CD1c-positive myeloid dendritic cell (primary cell): ENCODE measurements around the gene TMEM135.
"Not testable (repeated sequence)": the region's sequence is repeated elsewhere in the genome, so short reads cannot be mapped to it uniquely, and the experiment has no call there.

Experiments used
- DNase-seq: peaks from one replicate; pipeline ENCODE4 v3.0.0-alpha.2; 2016; ENCODE audit errors: extremely low spot score

TMEM135 gene

DNA sequence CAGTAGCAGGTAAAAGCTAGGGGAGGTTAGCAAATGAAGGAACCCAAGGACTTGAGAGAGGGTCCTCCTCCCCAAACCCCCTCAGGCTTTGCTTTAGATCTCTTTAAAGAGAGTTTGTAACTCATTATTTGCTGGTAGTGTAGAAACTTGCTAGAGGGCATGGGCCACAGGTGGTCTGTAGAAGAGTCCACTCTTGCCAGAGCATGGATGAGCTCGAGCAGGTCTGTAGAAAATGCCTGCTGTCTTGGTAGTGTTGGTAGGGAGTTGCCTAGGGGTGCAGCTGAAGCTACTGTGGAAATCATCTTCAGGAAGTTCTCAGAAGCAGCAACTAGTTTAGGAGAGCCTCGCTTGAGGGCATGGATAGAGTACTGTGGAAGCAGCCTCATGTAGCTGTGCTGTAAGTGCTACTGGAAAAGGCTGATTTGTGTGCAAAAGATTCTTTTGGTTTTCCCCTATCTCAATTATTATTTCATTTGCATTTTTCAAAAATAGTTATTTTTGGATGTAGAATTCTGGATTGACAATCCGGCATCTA lies 104.3 kb downstream of the TMEM135 start:
- DNase-seq: no peak

DNA sequence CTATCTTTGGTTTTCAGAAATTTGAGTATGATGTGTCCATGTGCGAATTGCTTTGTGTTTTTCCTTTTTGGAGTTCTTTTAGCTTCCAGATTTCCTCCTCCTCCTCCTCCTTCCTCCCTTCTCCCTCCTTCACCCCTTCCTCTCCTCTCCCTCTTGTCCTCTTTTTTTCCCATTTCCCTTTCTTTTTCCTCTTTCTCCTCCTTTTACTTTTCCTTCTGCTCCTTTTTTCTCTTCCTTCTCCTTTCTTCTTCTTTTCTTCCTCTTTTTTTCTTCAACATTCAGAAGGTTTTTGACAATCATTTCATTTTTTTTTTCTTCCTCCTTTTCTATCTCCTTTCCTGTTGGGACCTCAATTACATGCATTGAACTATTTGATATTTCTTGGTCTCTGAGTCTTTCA lies 104.9 kb downstream of the TMEM135 start:
- no peak for DNase-seq

DNA sequence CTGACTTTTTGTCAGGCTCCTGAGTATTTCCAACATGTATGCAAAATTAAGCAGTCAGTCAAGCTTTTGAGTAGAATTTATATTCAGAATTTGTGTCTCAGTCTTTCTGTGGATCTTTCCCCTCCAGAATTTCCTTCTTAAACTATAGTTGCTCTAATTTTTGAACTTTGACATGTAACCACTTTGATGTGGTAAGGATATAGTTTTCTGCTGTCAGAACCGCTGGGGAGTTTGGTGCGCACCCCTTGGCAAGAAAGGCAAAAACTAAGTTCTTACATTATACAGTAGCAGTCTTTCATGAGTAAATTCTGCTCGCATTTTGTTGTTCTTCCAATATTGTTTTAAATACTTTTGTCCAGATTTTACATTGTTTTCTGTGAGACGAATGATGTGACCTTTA lies 105.9 kb downstream of the TMEM135 start:
- no peak for DNase-seq

DNA sequence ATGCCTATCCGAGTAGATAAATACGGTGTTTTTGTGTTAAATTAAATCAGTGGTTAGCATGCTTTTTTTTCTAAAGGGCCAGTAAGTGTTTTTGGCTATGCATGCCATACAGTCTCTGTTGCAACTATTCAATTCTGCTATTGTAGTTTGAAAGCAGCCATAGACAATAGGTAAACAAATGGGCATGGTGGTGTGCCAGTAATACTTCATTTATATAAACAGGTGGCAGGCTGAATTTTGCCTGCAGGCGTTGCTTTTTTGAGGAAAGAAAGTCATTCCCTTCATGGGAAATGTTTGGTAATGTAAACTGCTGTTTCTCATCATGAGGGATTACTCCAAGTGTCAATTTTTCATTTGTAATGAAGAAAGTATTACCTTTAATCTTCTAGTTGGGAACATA lies 106.5 kb downstream of the TMEM135 start:
- no peak for DNase-seq

DNA sequence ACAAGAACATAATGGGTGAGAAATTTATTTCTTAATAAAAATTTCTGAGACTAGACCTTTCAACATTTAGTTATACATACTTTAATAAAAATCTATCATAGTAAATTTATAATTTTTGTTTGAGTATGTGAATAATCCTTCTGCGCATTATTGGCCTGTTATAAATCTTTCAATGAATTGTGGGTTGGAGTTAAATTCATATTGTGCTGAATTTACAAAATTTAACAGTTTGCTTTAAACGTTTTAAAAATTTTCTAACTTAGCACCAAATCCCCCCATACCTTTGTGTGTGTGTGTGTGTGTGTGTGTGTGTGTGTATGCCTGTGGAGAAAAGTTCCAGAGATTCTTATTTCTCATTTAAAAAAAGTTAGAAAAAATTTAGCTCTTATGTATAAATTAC lies 111.0 kb downstream of the TMEM135 start:
- DNase-seq: no peak

DNA sequence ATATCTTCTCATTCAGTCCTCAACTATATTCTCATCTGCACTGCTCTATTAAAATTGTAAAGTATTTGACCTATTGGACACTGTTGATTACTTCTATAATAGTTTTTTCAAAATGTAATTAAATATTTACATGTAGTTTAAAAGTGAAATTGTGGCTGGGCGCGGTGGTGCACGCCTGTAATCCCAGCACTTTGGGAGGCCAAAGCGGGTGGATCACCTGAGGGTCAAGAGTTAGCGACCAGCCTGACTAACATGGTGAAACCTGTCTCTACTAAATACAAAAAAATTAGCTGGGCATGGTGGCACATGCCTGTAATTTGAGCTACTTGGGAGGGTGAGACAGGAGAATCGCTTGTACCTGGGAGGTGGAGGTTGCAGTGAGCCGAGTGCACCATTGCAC lies 112.0 kb downstream of the TMEM135 start:
- DNase-seq: not testable (repeated sequence)

DNA sequence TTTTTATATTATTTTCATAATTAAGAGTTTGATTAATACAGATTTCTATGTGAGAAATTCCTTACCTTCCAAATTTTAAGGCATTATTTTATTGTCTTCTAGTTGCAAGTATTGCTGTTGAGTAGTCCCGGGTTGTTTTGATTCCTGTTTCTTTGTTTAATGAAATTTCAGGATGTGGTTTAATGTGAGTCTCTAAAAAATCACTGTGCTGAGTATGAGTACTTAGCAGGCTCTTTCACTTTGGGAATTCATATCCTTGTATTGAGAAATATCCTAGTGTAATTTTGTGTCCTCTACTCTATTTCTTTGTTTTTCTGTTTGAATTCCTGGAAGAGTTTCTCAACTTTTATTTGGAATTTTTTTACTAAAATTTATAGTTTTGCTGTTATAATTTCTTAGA lies 113.2 kb downstream of the TMEM135 start:
- DNase-seq: no peak

DNA sequence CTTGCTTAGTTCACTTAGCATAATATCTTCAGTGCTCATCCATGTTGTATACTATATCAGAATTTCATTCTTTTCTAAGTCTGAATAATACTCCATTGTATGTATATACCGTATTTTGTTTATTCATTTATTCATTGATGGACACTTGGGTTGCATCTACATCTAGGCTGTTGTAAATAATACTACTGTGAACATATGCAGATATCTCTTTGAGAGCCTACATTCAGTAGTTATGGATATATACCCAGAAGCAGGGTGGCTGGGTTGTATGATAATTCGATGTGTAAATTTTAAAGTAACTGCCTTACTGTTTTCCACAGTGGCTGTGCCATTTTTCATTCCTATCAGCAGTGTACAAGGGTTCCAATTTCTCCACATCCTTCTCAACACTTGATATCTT lies 116.5 kb downstream of the TMEM135 start:
- DNase-seq: no peak

DNA sequence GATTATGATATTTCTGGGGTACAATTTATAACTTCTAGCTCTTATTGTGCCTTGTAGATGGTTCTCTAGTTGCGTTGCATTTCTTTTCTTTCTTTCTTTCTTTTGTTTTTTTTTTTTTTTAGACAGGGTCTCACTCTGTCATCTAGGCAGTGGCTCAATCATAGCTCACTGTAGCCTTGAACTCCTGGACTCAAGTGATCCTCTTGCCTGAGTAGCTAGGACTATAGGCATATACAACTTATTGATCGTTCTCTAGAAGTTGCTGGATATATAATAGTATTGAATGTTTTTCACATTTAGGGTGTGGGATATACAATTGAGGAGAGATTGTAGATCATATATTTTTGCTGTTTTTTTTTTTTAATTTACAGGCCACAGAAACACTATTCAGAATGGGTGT lies 119.2 kb downstream of the TMEM135 start:
- DNase-seq: no peak

DNA sequence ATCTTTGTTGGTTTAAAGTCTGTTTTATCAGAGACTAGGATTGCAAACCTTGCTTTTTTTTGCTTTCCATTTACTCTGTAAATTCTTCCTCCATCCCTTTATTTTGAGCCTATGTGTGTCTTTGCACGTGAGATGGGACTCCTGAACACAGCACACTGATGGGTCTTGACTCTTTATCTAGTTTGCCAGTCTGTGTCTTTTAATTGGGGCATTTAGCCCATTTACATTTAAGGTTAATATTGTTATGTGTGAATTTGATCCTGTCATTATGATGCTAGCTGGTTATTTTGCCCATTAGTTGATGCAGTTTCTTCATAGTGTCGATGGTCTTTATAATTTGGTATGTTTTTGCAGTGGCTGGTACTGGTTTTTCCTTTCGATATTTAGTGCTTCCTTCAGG lies 131.3 kb downstream of the TMEM135 start:
- DNase-seq: not testable (repeated sequence)

DNA sequence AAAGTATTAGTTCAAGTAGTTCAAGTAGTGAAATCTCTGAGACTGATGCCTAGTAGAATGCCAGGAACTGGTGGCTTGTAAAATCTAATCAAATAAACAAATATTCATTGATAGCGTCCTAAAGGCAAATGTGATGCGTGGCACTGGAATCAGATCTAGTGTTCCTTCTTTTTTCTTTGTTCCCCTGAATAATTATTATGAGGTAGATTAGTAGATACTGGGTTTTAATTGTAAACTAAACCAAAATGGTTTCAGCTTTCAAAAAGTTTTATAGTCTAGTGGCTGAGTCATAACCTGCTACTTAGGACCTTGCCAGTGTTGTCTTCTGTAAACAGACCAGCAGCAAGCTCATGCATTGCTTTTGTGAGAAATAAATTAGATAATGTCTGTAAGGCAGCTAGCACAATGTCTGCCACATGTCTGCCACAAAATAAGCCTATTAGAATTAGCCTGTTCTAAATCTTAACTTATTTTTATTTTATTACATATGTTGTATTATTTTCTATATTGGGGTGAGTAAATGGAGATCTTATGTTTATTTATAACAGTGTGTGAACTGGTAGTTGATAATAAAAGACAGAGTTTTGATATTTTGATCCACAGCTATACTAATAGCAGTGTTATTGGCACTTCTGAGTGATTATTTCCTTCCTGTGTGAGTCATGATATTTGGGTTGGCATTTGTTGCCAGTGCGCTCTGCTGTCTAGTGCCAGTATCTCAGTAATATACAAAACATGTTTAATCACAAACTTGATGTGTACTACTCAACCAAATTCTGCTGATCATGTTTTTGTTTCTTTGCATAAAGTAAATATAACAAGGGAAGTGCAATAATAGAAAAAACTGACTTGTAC lies 135.7 kb downstream of the TMEM135 start:
- DNase-seq: no peak

DNA sequence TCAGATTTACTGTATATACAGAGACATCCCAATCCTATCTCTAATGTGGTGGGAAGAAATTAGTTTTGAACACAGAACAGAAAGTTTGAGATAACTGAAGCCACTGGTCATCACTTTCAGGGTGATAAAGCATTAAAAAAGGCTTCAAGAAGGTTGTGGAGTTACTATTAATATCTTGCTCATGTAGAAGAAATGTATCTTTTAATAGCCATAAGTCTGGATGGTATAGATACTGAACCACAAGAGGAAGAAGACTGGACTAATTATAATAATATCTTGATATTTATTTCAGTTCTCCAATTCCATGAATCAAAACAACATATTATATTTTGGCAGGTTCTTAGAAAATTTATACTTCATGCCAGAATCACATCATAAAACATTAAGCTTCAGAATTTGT lies 137.1 kb downstream of the TMEM135 start:
- no peak for DNase-seq

DNA sequence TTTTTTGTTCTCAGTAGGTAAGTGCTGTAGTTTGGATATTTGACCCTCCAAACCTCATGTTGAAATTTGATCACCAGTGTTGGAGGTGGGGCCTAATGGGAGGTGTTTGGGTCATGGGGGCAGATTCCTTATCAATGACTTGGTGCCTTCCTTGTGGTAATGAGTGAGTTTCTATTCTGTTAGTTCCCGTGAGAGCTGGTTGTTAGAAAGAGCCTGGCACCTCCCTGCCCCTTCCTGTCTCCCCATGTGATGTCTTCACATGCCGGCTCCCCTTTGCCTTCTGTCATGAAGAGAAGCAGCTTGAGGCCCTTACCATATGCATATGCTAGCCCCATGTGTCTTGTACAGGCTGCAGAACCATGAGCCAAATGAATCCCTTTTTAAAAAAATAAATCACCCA lies 138.3 kb downstream of the TMEM135 start:
- no peak for DNase-seq

DNA sequence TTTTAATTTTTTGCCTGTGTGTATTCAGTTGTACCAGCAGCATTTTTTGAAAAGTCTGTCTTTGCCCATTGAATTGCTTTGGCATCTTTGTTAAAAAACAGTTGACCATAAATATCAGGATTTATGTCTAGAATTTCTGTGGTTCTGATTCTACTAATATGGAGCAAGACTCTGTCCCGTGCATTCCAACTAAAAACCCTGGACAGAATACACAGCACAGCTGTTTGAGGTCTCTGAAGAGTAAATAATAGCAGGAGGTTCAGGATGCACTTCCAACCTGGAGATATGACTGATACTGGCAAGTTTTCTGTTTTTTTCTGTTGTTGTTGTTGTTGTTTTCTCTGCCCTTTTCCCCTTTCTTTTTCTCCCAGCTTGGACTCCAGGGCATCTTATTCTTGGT lies 141.9 kb downstream of the TMEM135 start:
- no peak for DNase-seq

DNA sequence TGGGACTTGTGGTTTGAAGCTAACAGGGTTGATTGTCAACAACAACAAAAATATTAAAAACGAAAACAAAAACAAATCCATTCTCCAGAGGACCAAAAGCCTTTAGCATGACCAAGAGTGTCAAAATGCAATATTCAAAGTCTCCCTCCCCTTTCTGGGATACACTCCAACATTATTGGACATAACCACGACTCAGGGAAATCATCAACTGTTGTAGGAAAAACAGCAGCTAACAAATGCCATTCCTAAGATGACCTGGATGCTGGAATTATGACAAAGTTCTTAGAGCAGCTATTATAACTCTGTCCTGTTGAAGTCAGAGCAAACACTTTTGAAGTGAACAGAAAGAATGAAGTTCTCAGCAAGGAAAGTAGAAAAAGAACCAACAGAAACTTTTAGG lies 143.0 kb downstream of the TMEM135 start:
- no peak for DNase-seq

DNA sequence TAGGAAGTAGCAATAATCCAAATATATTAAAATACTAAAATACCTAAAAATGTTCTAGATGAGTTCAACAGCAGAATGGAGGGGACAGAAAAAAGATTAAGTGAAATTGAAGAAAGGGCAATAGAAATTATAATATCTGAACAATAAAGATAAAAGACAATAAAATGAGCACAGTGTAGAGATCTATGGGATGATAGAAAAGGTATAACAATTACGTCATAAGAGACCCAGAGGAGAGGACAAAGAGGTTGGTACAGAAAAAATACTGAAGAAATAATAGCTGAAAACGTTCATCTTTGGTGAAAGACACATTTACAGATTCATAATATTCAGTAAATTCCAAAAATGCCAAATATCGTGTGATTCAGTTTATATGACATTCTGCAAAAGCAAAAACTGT lies 143.4 kb downstream of the TMEM135 start:
- DNase-seq: no peak

DNA sequence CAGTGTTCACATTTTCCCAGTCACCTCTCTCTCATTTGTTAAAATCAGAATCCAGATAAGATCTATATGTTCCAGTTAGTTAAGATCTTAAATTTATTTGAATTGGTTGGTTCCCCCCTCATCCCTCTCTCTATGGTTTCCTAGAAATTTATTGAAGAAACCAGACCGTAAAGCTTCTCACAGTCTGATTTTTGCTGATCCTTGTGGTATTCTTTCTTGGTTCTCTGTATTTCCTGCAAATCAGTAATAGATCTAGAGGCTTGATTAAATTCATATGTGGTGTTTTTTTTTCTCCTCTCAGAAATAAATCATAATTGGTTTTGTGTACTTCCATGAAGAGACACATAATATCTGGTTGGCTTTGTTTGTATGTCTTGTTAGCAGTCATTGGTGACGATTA lies 147.5 kb downstream of the TMEM135 start:
- no peak for DNase-seq

DNA sequence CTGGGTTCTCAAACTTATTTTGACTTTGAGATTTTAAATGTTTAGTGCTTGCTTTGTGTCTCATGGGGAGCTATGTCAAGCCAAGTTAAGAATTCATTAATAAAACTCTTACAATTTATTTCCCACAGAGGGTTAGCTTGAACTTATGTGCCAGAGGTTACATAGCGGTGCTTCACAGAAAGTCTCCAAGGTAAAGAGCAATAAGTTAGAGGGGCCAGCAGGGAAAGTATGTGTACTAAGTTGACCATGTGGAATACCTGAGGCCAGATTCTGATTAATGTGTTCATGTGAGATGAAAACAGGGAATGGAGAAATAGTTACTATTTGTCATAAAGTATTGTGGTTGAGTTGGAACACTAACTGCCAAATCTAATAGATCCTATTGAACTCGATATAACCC lies 149.3 kb downstream of the TMEM135 start:
- DNase-seq: no peak

DNA sequence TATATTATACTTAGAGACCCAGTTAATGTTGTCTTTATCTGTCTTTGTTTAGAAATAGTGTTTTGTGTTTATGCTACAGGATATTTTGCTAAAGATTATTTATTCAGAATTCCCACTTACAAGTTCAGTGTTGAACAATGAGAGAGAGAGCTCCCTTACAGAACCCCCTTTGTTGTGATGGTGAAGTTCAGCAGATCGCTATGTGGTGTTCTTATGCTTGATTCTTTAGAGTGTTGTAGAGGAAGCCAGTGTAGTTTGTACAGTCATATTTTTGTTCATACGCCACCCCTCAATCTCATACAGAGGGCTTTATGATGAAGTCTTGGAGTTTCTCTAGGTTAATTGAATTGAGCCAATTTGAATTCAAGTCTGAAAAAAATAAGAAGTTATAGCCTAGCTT lies 150.2 kb downstream of the TMEM135 start:
- no peak for DNase-seq

DNA sequence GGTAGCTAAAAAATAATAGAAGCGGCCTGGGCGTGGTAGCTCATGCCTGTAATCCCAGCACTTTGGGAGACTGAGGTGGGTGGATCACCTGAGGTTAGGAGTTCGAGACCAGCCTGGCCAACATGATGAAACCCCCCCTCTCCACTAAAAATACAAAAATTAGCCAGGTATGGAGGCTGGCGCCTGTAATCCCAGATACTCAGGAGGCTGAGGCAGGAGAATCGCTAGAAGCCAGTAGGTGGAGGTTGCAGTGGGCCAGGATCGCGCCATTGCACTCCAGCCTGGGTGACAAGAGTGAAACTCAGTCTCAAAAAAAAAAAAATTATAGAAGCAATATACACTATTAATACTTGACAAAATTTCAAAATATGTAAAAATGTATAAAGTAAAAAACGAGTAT lies 150.7 kb downstream of the TMEM135 start:
- DNase-seq: not testable (repeated sequence)

DNA sequence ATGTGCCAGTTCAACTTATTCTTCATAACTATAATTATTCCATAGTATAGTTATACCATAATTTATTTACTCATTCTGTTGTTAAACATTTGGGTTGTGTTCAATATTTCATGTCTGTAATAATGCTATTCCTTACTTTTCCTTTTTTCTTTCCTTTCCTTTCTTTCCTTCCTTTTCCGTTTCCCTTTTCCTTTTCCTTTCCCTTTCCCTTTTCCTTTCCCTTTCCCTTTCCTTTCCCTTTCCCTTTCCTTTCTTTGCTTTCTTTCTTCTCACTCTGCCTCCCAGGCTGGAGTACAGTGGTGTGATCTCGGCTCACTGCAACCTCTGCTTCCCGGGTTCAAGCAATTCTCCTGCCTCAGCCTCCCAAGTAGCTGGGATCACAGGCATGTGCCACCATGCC lies 151.2 kb downstream of the TMEM135 start:
- DNase-seq: not testable (repeated sequence)

DNA sequence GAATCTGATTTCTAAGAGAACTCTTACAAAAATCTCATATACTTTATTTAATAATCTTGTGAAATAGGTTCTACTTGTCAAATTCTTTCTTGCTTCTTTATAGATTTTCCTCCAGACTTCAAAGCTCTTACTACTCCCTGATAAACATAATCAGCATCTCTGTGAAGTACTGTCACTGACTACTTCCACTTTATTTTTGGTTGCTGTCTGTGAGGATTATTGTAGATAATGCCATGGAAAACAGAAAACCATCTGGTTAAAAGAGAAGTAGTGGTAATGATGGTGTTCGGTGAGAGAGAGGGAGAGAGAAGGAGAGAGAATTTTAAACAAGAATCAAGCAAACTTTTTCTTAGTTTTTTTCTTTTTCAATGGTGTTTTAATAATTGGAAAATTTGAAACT lies 152.3 kb downstream of the TMEM135 start:
- no peak for DNase-seq

DNA sequence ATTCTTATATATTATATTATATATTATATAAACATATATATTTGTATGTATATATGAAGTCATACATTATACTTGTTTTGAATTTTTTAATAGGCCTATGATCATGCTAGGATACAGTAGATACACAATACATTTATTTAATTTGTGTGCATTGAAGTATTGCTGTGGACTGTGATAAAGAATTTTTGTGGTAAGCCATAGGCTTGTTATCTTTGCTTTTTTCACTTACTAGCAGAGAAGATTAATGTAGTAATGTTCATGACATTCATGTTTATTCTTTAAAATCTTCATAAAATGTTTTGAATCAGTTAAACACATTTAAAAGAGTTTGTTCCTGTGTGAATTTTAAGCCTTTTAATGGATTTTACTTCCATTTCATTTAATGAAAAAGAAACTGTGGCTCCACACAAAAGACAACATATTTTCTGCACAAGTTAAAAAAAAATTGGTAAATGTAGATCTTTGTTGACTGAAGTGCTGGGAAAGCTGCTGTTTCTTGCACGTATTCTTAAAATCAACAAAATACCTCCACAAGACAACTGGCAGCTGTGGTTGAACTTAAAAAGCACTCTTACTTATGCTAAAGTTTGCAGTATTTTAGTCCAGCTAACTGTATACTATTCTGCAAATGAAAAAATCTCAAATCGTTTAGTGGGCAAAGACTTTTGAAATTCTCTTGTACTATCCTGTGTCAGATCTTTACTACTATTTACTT lies 156.2 kb downstream of the TMEM135 start:
- no peak for DNase-seq
